ENCODE results near the gene FGF1.

FGF1 gene

GRCh38 chr5:142634216-142635011 is 51.5 kb downstream of the FGF1 start:
- Histone ChIP-seq H3K27ac (peak overlapping the region; percentile 98), H3K79me2 (no peaks in the 10 kb centered on the region), H2AFZ (peak overlapping the region; percentile 74)

DNA sequence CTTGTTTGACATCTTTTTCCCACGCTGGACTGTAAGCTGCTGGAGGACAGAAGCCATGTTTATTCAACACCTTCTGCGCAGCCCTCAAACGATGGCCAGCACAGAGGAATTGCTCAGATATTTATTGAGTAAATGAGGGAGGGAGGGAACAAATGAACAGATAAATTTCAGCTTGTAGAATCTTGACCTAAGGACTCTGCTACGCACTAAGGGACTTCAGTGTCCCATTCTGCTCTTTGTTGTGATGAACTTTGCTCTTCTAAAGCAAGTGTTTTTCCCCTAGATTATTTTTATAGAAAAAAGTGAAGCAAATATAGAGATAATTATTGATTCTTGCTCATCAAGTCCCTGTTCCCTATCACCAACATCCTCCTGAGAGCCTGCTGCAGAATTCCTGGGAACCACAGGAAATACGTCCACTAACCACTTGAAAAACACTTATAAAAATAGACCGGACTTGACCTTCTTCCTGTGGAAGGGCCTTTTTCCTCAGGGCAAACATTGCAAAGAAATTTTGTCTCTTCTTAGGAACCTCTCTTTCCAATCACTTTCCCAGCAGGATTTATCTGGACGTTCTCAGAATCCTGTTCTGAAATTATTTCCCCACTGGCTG is 54.9 kb downstream of the FGF1 start:
- Histone ChIP-seq H3K9me3 (ENCODE audit: control insufficient read depth, low read length) (no peaks in the 10 kb centered on the region), H3K4me1 (peaks cover 46% of the 10 kb centered on the region), H3K36me3 (ENCODE audit: control insufficient read depth, insufficient read depth, low read length) (no peaks in the 10 kb centered on the region), H3K4me3 (ENCODE audit: low read depth, low read length) (no peak overlapping the region), H3K27me3 (ENCODE audit: control insufficient read depth, insufficient read depth, low read length) (no peaks in the 10 kb centered on the region), H3K27ac (peak overlapping the region; percentile 98), H2AFZ (peak overlapping the region; percentile 6), H3K9ac (no peak overlapping the region), H3K79me2 (no peaks in the 10 kb centered on the region), H3K4me2 (ENCODE audit: low read length) (no peak overlapping the region)
- TF ChIP-seq, protein P1, sequence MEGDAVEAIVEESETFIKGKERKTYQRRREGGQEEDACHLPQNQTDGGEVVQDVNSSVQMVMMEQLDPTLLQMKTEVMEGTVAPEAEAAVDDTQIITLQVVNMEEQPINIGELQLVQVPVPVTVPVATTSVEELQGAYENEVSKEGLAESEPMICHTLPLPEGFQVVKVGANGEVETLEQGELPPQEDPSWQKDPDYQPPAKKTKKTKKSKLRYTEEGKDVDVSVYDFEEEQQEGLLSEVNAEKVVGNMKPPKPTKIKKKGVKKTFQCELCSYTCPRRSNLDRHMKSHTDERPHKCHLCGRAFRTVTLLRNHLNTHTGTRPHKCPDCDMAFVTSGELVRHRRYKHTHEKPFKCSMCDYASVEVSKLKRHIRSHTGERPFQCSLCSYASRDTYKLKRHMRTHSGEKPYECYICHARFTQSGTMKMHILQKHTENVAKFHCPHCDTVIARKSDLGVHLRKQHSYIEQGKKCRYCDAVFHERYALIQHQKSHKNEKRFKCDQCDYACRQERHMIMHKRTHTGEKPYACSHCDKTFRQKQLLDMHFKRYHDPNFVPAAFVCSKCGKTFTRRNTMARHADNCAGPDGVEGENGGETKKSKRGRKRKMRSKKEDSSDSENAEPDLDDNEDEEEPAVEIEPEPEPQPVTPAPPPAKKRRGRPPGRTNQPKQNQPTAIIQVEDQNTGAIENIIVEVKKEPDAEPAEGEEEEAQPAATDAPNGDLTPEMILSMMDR (IDR thresholded peaks at IDR 0.05): no peak

More at GRCh38 chr5:142634216-142635011, 51.5 kb downstream of the FGF1 start:
- Histone ChIP-seq H3K9ac (peak overlapping the region; percentile 22), H3K27me3 (ENCODE audit: control insufficient read depth, insufficient read depth, low read length) (no peaks in the 10 kb centered on the region), H3K4me3 (ENCODE audit: low read depth, low read length) (peak overlapping the region; percentile 2), H3K36me3 (ENCODE audit: control insufficient read depth, insufficient read depth, low read length) (no peaks in the 10 kb centered on the region), H3K4me1 (peaks cover 62% of the 10 kb centered on the region), H3K9me3 (ENCODE audit: control insufficient read depth, low read length) (no peaks in the 10 kb centered on the region), H3K4me2 (ENCODE audit: low read length) (peak overlapping the region; percentile 56)
- TF ChIP-seq, protein P1 (IDR thresholded peaks at IDR 0.05): no peak

GRCh38 chr5:142627383-142628217 is 58.3 kb downstream of the FGF1 start:
- Histone ChIP-seq H3K79me2 (no peaks in the 10 kb centered on the region), H3K9me3 (ENCODE audit: control insufficient read depth, low read length) (no peaks in the 10 kb centered on the region), H2AFZ (no peak overlapping the region), H3K4me3 (ENCODE audit: low read depth, low read length) (no peak overlapping the region), H3K36me3 (ENCODE audit: control insufficient read depth, insufficient read depth, low read length) (no peaks in the 10 kb centered on the region), H3K27ac (no peak overlapping the region), H3K27me3 (ENCODE audit: control insufficient read depth, insufficient read depth, low read length) (no peaks in the 10 kb centered on the region), H3K4me1 (peaks cover 33% of the 10 kb centered on the region), H3K9ac (no peak overlapping the region), H3K4me2 (ENCODE audit: low read length) (no peak overlapping the region)
- TF ChIP-seq, protein P1 (IDR thresholded peaks at IDR 0.05): no peak

- Histone ChIP-seq H3K79me2 (no peaks in the 10 kb centered on the region), H3K9me3 (ENCODE audit: control insufficient read depth, low read length) (no peaks in the 10 kb centered on the region), H3K9ac (no peak overlapping the region), H3K4me3 (ENCODE audit: low read depth, low read length) (no peak overlapping the region), H3K27ac (no peak overlapping the region), H3K4me1 (peaks cover 30% of the 10 kb centered on the region), H3K27me3 (ENCODE audit: control insufficient read depth, insufficient read depth, low read length) (no peaks in the 10 kb centered on the region), H3K36me3 (ENCODE audit: control insufficient read depth, insufficient read depth, low read length) (no peaks in the 10 kb centered on the region), H2AFZ (peak overlapping the region; percentile 19), H3K4me2 (ENCODE audit: low read length) (no peak overlapping the region)
- TF ChIP-seq, protein P1 (IDR thresholded peaks at IDR 0.05): no peak
These were observed 59.1 kb downstream of the FGF1 start for GRCh38 chr5:142626786-142627185.

Measured in parathyroid adenoma (tissue), 2 donors.